GDM1 (cell line): ENCODE measurements around the gene C1QTNF12.

ENCODE experiments used
- DNase-seq: peaks from one replicate; lab custom pipeline; 2025; lab: John Stamatoyannopoulos, UW

C1QTNF12 gene

GRCh38 chr1:1240822-1241587, 5.5 kb downstream of the C1QTNF12 start:
- no peak for DNase-seq

DNA sequence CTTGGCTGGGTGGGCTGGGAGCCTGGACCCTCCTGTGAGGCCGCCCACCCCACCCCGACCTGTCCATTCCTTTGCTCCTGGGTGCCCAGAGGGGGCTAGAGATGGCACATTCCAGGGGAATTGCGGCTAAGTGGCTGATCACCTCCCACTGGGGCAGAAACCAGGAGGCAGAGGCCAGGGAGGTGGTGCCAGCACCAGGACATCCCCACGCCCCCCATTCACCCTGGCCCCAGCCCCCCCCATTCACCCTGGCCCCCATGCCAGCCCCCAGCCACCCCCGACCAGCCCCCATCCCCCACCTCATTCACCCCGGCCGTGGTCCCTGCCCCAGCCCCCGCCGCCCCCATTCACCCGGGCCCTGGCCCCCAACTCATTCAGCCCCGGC, 6.2 kb downstream of the C1QTNF12 start:
- DNase-seq, result no peak

DNA sequence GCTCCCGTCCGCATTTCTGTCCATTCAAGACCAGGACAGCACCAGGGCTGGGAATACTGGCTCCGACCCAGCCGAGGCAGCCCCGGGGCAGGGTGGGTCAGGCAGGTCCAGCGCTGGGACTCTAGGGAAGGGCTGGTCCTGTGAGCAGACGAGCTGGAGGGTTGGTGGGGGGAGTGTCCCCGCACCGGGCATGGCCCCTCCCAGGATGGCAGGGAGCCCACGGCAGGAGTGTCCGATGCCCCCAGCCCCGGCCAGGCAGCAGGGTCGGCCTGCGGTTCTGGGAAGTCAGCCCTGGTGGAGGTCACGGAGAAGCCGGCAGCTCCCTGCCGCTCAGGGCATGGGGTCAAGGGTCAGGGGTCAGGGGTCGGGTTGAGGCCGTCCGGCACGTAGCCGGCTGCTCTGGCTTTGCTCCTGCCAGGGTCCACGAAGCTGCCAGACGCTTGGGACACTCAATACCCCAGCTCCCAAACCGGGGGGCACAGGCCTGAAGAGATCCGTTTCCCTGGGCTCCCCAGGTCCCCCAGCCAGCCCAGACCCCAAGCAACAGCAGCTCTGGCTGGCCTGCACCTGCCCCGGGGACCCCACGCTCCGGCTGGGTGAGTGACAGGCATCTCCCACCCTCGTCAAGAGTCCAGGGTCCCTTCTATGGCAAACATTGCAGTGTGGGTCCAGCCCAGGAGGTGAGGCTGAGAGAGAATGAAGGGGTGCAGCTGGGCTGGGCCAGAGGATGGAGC, 6.7 kb downstream of the C1QTNF12 start:
- no peak for DNase-seq

GRCh38 chr1:1239227-1239613, 7.3 kb downstream of the C1QTNF12 start:
- no peak for DNase-seq

- no peak for DNase-seq
These were observed 7.8 kb downstream of the C1QTNF12 start for GRCh38 chr1:1238702-1239178.

DNA sequence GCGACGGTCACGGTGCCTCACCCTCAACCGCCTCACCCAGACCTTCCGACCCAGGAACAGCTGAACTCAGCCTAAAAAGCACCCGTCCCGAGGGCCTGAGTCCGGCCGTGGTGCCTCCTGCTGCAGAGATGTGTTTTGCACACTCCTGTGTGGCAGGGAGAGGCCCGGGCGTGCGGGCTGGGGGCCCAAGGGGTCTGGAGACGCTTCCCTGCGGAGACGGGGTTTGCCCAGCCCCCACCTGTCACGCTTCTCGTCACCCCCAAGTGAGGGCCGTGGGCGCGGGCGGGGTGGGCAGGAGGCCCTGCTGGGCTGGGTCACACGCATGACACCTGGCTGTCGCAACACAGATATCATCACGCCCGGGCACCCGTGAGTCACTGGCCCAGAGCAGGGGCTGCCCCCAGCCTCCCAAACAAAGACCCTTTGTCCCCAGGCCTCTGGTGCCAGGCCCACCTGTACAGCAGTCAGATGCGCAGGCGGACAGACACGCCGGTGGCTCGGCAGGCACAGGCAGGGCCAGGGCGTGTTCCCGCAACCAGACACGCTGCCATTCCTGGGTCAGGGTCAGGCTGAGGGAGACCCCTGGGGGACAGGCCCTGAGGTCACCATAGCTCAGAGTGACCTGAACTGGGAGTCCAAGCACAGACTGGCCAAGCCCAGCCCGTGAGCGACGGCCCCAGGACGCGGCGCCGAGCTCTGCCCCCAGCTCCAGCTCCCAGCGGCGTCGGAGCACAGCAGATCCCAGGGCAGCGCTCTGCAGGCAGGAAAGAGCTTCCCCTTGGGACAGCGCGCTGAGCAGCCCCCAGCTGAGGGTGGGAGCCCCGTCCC, 8.4 kb downstream of the C1QTNF12 start:
- no peak for DNase-seq

DNA sequence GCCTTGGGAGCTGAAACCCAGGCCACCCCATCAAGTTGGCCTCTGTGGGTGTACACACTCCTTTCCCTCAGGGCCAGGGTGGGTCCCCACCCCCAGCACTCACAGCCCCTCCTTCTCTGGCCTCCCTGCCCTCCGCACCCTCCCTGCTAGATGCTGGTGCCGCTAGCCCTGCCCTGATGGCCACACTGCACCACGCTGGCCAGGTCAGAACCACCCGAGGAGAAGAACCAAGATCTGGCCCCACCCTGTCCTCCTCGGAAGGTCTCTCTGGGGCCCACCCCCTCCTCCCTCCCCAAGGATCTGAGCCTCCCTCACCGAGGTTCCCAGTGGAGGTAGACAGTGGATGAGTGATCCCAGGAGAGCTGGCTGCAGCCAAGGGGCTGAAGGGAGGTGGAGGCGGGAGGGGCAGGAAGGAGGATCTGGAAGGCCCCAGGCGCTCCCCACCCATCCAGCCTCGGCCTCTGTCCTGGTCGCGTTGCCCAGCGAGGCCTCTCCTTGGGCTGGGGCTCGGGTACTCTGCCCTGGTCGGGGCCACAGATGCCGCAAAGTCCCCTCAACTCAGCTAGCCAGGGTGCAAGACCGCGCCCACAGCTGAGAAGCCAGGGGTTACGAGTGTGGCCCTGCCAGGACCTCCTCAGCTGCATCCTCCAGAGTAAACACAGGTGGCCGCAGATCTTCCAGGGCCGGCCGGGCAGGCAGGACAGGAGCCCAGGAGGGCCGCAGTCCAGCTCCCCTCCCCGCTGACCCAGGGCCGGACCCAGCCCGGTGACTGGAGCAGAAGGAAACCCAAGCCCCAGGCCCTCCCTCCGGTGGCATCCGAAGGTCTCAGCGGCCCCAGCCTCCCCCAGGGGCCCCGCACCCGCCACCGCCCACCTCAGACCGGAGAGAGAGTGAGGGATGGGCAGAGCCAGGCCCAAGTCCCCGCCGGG, 9.3 kb downstream of the C1QTNF12 start:
- no peak for DNase-seq

DNA sequence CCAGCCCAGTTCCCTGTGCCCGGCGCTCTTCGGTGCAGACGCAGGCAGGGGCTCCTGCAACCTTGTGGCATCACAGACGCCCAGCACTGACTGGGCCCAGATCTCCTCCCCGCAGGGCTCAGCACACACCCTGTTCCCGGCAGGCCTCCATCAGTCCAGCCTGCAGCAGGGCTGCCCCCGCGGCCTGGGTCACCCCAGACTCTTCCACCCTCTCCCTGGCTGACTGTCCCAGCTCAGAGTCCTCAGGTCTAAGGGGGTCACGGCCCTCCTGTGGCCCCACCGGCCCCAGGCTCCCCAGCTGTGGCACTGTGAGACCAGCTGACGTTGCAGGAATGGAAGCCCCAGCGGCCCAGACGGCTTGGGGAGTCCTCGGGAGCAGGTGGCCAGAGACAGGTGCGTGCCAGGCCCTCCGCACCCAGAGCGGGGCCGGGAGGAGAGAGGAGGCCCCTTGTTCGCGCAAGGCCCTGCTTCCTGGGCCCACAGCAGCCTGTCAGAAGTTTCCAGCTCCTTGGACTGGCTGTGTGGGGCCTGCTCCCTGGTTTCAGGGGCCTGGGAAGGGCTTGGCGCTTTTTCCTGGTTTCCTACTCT, 10.3 kb downstream of the C1QTNF12 start:
- no peak for DNase-seq

DNA sequence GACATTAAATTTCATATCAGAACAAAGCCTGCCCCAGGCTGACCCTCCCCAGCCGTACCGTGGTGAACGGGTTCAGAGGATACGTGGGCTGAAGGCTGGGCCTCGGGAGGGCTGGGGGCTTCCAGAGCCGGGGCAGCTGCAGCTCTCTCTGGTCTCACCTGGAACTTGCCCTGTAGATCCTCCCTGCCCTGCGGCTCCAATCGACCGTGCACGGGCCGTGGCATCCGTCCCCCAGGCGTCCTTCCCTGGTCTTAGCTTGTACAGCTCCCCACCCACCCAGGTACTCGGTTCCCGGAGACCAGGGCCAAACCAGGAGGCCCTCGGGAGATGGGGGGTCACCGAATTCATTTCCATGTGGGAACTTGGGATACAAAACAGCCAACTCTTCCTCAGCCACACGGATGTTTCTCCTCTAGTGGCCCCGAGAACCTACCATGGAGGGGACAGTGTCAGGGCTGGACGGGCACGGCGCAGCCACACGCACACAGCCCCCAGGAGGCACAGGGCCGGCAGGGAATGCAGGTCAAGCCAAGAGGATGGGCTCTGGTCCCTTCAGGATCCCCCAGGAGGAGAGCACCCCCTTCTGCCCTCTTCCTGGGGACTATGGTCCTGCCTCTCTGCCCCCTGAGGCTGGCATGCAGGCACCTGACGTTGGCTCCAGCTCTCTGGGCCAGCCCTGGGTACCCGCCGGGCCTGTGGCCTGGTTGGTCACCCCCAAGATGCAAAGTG, 11.3 kb downstream of the C1QTNF12 start:
- DNase-seq, result no peak

DNA sequence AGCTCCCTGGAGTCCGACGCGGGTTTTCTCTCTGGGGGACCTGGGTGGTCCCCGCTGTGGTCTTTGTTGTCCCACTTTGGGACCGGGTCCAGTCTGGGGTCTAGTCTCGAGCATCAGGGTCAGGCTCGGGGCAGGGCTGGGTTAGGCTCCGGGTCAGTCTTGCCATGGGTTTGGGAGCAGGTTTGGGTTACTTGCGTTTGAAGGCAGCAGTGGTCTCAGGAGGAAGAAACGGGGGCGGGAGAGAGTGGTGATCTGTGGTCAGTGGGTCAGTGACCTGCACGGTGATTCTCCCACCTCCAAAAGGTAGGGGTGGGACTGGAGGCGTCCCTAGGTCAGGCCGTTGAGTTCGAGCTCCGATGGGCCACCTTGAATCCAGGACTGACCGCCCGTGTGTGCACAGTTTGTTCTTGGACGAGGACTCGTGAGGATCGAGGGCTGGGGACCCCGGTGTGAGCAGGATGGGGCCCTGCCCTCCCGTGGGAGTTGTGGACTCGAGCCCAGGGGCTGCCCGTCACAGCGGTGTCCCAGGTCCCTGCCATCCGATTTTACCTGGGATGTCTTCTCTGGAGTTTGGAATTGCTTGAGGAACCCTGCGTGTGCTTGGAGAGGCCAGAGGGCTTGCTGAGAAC, 12.2 kb downstream of the C1QTNF12 start:
- no peak for DNase-seq

DNA sequence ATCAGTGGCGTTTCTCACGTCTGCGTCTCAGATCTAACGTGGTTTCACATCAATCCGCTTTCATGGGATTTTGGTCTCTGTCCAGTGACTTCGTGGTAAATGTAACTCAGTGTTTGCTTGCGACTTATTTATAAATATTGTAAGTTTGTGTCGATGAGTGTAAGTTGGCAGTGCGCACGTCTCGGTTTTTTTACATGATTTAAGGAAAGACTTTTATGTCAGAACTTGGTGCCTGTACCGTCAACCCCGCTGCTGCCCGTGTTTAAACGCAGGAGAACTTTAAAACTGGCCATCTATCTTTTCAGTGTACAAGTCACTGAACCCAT, 13.0 kb downstream of the C1QTNF12 start:
- DNase-seq, result no peak

DNA sequence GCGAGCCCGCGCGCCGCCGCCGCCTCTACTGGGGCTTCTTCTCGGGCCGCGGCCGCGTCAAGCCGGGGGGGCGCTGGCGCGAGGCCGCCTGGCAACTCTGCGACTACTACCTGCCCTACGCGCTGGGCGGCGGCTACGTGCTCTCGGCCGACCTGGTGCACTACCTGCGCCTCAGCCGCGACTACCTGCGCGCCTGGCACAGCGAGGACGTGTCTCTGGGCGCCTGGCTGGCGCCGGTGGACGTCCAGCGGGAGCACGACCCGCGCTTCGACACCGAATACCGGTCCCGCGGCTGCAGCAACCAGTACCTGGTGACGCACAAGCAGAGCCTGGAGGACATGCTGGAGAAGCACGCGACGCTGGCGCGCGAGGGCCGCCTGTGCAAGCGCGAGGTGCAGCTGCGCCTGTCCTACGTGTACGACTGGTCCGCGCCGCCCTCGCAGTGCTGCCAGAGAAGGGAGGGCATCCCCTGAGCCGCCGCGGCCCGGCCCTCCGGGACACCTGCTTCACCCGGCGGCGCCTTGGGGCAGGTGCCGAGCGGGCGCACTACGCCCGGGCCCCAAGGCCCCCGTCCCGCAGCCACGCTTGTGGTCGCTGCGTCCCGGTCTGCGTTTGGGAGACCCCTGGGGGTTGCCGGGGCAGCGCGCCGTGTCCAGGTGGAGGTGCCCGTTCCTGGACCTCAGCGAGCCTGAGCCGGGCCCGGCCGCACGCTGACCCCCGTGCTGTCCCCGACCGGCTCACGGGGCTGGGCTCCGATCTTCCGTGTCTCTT, 13.5 kb downstream of the C1QTNF12 start:
- DNase-seq, result no peak

DNA sequence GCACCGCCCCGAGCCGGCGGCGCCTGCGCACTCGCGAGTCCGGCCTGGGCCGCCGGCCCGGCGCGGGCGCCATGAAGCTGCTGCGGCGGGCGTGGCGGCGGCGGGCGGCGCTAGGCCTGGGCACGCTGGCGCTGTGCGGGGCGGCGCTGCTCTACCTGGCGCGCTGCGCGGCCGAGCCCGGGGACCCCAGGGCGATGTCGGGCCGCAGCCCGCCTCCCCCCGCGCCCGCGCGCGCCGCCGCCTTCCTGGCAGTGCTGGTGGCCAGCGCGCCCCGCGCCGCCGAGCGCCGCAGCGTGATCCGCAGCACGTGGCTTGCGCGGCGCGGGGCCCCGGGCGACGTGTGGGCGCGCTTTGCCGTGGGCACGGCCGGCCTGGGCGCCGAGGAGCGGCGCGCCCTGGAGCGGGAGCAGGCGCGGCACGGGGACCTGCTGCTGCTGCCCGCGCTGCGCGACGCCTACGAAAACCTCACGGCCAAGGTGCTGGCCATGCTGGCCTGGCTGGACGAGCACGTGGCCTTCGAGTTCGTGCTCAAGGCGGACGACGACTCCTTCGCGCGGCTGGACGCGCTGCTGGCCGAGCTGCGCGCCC, 14.2 kb downstream of the C1QTNF12 start, which contains the start of gene B3GALT6:
Gene B3GALT6, plus strand, starts transcription at position 30 of the 588 bp plus-strand sequence. Its CDS starts 42 bp downstream, at position 72.
- DNase-seq, result no peak

- DNase-seq, result peak; percentile 97
These were observed 14.9 kb downstream of the C1QTNF12 start, which contains the start of gene SDF4 for GRCh38 chr1:1231400-1232207. Gene SDF4 (minus strand): TSS chr1:1232001. CDS start chr1:1228772, 3,229 bp downstream.

DNA sequence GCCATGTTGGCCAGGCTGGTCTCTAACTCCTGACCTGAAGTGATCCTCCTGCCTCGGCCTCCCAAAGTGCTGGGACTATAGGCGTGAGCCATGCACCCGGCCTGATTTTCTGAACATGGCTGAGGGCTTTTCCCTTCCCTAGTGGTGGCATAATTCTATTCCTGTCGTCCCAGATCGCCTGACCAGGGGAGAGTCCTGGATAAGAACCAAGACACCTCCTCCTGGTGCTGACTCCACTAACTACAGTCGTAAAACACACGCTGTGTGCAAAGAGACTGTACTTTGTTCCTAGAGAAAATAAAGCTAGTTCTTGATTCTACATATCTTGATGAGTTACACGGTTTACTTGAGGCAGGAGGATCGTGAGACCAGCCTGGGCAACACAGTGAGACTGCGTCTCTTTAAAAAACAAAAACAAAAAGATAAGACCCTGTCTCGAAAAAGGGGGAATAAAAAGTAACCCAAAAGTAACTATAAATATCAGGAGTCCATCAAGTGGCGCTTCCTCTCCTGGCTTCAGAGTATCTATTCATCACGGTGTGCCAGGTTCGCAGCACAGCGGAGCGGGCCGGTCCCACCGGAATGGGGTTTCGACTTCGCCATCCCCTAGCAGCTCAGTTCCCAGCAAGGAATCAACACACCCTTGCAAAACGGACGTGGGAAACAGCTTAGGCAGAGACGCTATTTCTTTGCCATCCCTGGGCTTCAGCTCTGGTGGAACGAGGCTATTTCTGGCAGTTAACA, 15.7 kb downstream of the C1QTNF12 start:
- no peak for DNase-seq

DNA sequence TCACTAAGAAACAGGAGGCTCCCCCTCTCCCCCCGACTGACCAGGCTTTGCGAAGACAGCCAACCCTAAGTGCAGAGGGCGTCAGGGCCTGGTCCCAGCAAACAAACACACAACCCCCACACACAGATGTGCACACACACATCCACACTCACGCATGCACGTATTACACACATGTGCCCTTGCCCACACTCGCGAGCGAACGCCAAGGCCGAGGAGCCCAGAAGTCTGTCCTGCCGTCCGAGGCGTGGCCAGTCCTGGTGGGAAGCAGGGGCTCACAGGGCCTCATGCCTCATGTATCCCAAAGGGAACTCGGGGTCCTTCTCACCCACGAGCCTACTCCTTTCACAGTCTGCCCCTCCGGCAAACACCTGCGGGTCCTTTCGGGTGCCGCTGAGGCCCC, 16.8 kb downstream of the C1QTNF12 start:
- DNase-seq, result no peak
